ENCODE data around the gene ZNF398. TPM values are rescaled to one million over a fixed set of nuclear protein-coding genes. Genes with fewer than 3 reads are reported as not detected.
A peak's percentile ranks its signal among the peaks of the same experiment; 100 is the strongest.

The ZNF398 gene
- total and polyA plus RNA-seq, 10 of the 15 experiments (the other 5 are each of a cell fraction or from before 2014, with no cell fraction given): 2.3 to 15.3 (median 10.0) TPM

DNA sequence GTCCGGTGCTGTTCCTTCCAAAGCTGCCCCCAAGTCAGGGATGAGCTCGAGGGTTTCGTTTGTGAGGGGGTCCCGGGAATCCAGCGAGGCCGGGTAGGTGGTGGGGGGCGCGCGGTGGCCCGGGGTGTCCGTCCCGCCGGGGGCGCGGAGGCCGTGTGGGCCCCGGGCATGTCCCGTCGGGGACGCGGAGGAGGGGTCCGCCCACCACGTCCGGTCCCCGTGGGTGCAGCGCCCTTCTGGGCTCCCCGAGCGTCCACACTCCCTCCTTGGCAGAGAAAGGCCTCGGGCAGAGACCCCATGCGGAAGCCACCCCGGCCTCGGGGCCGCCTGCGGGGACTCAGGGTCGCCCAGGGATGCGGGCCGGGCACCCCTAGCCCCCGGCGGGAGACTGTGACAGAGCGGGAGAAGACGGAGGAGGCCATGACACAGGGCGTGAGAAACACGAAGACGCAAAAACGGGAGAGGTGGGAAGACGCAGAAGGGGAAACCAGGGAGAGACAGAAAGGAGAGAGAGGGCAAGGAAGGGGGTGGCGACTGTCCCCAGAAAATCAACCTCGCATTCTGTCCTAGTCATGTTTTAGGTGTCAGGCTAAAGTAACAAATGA is 20.5 kb upstream of the ZNF398 start (continued):
- TF ChIP-seq ATF2 (IDR thresholded peaks at IDR 0.05; ENCODE audit: low read length): no peak
- 0 out of 2 replicates have a peak, but pooled peaks have one; percentile 52 for TF ChIP-seq ELK1 (IDR thresholded peaks at IDR 0.05; ENCODE audit: low read depth, low read length)
- TF ChIP-seq NFXL1 (IDR thresholded peaks at IDR 0.05; ENCODE audit: borderline replicate concordance): no peak
- no peak for TF ChIP-seq ESRRA (IDR thresholded peaks at IDR 0.05; ENCODE audit: low read length)

DNA sequence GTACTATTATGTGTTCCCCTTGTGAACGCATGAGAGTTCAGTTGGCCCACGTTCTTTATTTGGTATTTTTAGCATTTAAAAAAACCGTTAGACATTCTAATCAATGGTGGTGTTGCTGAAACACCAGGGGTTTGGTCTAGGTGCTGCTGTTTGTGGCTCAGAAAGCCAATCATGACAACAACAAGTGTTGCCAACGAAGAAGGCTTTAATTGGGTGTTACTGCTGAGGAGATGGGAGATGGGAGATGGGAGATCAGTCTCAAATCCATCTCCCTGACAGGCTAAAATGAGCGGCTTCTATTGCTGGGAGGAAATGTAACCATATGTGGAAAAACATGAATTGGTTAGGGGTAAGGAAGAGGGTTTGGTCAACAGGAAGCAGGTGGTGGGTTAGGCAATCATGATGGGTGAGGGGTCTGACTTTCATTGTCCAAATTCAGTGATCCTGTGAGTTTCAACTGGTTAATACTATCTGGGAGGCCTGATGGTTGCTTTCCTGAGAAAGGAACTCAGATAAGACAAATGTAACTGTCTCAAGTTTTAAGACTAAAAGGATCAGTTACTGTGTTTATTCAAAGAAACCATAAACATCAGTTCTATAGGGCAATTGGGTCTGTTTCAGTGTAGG is 16.6 kb upstream of the ZNF398 start:
- ATAC-seq (no peak), FAIRE-seq (no peak), DNase-seq (ENCODE audit: low read depth, low spot score) (no peak)
- intact Hi-C loops (cut with micrococcal nuclease; ENCODE audit: unreplicated experiment) (no loop called here), in situ Hi-C loops (cut with MboI) (no loop called here)
- POLR2A ChIA-PET: interaction anchor here (1.2 kb wide), 1 partner anchor 15 kb away, joined by 4 read pairs; no protein-coding TSS in a partner anchor
- SMC1A ChIA-PET (ENCODE audit: uncharacterized antibody, unreplicated experiment): no interaction called here
- Histone ChIP-seq H3K4me2 (ENCODE audit: control insufficient read depth, insufficient read depth) (no peak overlapping the region), H3K27ac (ENCODE audit: control insufficient read depth, insufficient read depth) (no peak overlapping the region), H3K9ac (ENCODE audit: control insufficient read depth, insufficient read depth, low read length) (no peak overlapping the region), H4K20me1 (ENCODE audit: control insufficient read depth, insufficient read depth) (no peaks in the 10 kb centered on the region), H2AFZ (ENCODE audit: control insufficient read depth, low read depth, low read length) (no peak overlapping the region), H3K79me2 (ENCODE audit: control insufficient read depth, insufficient read depth, low read length) (peaks cover 24% of the 10 kb centered on the region), H3K4me3 (no peak overlapping the region), H3K27me3 (replicated peaks in 1 of 2; ENCODE audit: control insufficient read depth in 2 of 2, insufficient read depth in 2 of 2, low read length in 1 of 2) (no peaks in the 10 kb centered on the region), H3K36me3 (ENCODE audit: control insufficient read depth in 2 of 2, insufficient read depth in 2 of 2, low read length in 1 of 2) (peaks cover 1 to 25% of the 10 kb centered on the region in 2 experiments; a peak in 3 of 4 replicates), H3K4me1 (ENCODE audit: control insufficient read depth, insufficient read depth, low read length) (no peaks in the 10 kb centered on the region), H3K9me3 (replicated peaks; ENCODE audit: control insufficient read depth, insufficient read depth, low read length) (peaks cover 15% of the 10 kb centered on the region)
- 85% methylated on average over 5 of the region's 5 CpGs for WGBS (ENCODE audit: insufficient coverage, insufficient replicate concordance, low lambda C conversion rate, missing lambda C conversion rate)
- CTCF ChIA-PET: no interaction called here
- BruUV-seq (replicated peaks): no TSS peak
- RAD21 ChIA-PET (ENCODE audit: unreplicated experiment): no interaction called here
- TF ChIP-seq CBX5 (IDR thresholded peaks at IDR 0.05; ENCODE audit: low read depth) (peak; percentile 87), CEBPZ (IDR thresholded peaks at IDR 0.05; ENCODE audit: low read depth, low read length) (no peak), SIN3A (IDR thresholded peaks at IDR 0.05; ENCODE audit: low read depth, low read length) (no peak), NFXL1 (IDR thresholded peaks at IDR 0.05; ENCODE audit: borderline replicate concordance) (peak; percentile 28; the same call in 1 of the 2 replicates), KLF5 (IDR thresholded peaks at IDR 0.05; ENCODE audit: partially characterized antibody) (peak; percentile 44)
